Muscle layer of duodenum (tissue), 2 donors: Measurements from ENCODE around the gene RPL36AL.
A peak's percentile ranks its signal among the peaks of the same experiment; 100 is the strongest.
"Not testable (repeated sequence)": the region's sequence is repeated elsewhere in the genome, so short reads cannot be mapped to it uniquely, and the experiment has no call there.

Experiments used
- H3K27ac ChIP-seq: one replicate; pipeline ENCODE4 v1.7.0; 2013; ENCODE audit warnings: mild to moderate bottlenecking, low read length
- H3K27me3 ChIP-seq: one replicate; pipeline ENCODE4 v1.7.0; 2013; ENCODE audit warnings: low read depth, mild to moderate bottlenecking, control low read depth, low read length
- H3K36me3 ChIP-seq, 2 donors: one replicate each; pipeline ENCODE4 v1.7.0; 2013; ENCODE audit warnings: low read length in 2 of 2, control low read depth in 1 of 2, mild to moderate bottlenecking in 1 of 2; ENCODE audit not compliant: insufficient read depth in 2 of 2, control insufficient read depth in 1 of 2
- H3K4me1 ChIP-seq, 2 donors: one replicate each; pipeline ENCODE4 v1.7.0; 2013; ENCODE audit warnings: low read length in 2 of 2, mild to moderate bottlenecking in 2 of 2, control low read depth in 1 of 2, moderate library complexity in 1 of 2; ENCODE audit not compliant: insufficient read depth in 2 of 2, control insufficient read depth in 1 of 2
- H3K4me3 ChIP-seq, 2 donors: one replicate each; pipeline ENCODE4 v1.7.0; 2013; ENCODE audit warnings: low read length in 2 of 2, low read depth in 1 of 2, mild to moderate bottlenecking in 1 of 2
- H3K9me3 ChIP-seq, 2 donors: one replicate each; pipeline ENCODE4 v1.7.0; 2013; ENCODE audit warnings: low read length in 2 of 2, control low read depth in 1 of 2, mild to moderate bottlenecking in 1 of 2; ENCODE audit not compliant: control insufficient read depth in 1 of 2
- donor health status: healthy.

Gene RPL36AL

DNA sequence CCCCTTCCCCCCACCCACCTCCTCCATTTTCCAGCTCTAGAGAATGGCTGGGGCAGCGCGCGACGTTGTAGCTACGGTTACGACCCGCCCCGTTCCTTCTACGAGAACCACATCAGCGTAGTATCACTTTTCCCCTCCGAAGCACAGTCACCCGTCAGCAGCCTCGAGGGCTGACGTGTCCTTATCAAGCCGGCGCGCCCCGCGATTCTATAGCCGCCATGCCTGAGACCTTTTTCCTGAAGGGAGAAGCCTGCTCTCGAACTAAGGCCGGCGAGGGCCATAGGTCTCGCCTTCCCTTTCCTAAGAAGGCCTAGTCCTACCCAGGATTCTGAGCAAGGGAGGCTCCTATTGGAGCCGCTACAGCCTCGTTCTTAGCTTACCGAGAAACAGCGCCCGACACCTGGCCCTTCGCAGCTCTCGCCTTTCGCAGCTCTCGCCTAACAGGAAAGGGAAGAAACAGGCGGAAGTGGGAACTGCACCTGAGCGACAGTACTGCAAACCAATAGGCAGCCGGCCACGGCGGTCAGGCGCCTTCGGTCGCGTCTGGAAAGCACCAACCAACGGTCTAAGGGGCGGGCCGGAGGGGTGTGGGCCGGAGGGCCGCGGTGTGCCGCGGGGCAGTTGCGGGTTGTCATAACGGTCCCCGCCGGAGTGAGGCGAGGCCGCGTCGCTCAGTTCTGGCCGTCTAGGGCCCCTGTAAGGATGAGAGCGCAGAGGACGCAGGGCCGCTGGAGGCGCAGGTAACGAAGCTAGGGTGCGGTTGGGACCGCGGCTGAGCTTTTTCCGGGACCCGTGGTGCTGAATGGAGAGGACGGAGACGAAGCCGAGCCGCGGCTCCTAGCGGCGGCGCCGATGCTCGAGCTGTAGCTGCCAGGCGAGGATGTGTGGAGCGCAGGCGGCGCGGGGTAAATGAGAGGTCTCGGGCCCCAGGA is at the start of gene RPL36AL, which contains the start of gene MGAT2:
TSS of gene RPL36AL (minus strand) at position 445 of the 932 bp plus-strand sequence. CDS start 1,522 bp downstream, outside the sequence.
TSS of gene MGAT2 (plus strand) at position 618 of the 932 bp plus-strand sequence. CDS start 470 bp downstream, outside the sequence.
- no peaks in the 10 kb centered on the region for H3K27me3 ChIP-seq
- H3K4me3 ChIP-seq = peak within 1 kb of the TSS; percentile 90 to 96
- peak within 1 kb of the TSS; percentile 99 for H3K27ac ChIP-seq
- H3K4me1 ChIP-seq = peaks cover 18 to 25% of the 10 kb centered on the region in 2 donors
- H3K36me3 ChIP-seq = peaks cover 5 to 9% of the 10 kb centered on the region in 2 donors
- H3K9me3 ChIP-seq = no peaks in the 10 kb centered on the region

DNA sequence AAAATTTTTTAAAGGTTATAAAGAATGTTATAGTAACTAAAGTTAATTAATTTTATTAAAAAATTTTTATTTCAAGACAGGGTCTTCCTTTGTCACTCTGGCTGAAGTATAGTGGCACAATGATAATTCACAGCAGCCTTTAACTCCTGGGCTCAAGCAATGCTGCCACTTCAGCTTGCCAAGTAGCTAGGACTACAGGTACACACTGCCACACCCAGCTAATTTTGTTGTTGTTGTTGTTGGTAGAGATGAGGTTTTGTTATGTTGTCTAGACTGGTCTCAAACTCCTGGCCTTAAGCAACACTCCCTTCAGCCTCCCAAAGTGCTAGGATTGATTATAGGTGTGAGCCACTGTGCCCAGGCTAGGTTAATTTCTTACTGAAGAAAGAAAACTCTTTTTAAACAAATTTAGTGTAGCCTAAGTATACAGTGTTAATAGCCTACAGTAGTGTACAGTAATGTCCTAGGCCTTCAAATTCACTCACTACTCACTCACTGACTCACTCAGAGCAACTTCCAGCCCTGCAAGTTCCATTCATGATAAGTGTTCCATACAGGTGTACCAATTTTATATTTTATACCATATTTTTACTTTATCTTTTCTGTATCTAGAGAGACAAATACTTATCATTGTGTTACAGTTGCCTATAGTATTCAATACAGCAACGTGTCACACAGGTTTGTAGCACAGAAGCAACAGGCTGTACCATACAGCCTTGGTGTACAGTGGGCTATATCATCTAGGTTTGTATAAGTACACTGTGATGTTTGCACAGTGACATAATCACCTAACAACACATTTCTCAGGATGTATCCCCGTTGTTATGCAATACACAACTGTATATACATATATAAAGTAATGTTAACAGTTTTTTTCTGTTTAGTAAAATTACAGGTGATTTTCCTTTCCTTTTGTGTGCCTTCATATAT is 39.4 kb upstream of the RPL36AL start:
- Histone ChIP-seq H3K27ac (no peak overlapping the region), H3K36me3 (no peaks in the 10 kb centered on the region), H3K27me3 (no peaks in the 10 kb centered on the region), H3K4me3 (no peak overlapping the region), H3K9me3 (no peaks in the 10 kb centered on the region), H3K4me1 (no peaks in the 10 kb centered on the region)

DNA sequence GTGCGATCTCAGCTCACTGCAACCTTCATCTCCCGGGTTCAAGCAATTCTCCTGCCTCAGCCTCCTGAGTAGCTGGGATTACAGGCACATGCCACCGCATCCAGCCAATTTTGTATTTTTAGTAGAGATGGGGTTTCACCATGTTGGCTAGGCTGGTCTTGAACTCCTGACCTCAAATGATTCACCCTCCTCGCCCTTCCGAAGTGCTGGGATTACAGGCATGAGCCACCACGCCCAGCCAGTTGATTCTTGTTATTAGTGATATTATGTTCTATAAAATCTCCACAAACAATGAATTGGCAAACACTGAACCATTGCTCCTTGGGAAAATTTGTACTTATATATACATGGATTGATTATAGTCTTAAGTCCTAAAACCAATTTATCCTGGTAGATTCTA is 37.1 kb upstream of the RPL36AL start:
- not testable (repeated sequence) for H3K9me3 ChIP-seq, H3K4me3 ChIP-seq, H3K27ac ChIP-seq, H3K4me1 ChIP-seq, H3K27me3 ChIP-seq, H3K36me3 ChIP-seq

DNA sequence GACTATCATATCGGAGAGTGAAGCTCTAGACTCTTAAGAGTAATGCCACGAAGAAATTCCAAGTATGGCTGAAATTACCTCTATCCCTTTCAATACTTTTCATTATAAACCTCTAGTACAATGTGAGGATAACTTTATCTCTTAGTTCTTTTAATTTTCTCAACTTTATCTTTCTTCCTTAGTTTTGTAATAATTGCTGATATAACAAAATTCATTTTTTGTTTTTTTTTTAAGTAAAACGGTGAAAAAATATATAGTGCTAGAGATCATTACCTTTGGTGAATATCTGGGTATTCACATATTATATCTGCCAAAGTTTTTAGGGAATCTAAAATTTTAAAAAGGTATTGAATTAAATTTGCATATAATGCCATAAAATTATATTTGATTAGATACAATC is 34.1 kb upstream of the RPL36AL start:
- Histone ChIP-seq H3K9me3 (no peaks in the 10 kb centered on the region), H3K4me3 (no peak overlapping the region), H3K27ac (no peak overlapping the region)

DNA sequence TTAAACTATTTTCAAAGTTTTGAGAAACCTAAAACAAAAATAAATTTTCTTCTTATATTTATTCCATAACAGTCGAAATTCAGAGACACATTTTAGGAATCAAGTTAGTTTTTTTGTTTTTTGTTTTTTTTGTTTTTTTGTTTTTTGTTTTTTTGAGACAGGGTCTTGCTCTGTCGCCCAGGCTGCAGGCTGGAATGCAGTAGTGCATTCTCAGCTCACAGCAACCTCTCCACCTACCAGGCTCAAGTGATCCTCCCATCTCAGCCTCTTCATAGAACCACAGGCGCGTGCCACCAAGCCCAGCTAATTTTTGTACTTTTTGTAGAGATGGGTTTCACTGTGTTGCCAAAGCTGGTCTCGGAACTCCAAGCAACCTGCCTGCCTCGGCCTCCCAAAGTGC is 33.1 kb upstream of the RPL36AL start:
- no peaks in the 10 kb centered on the region for H3K27me3 ChIP-seq
- H3K36me3 ChIP-seq = no peaks in the 10 kb centered on the region
- H3K9me3 ChIP-seq = no peaks in the 10 kb centered on the region
- H3K4me1 ChIP-seq = no peaks in the 10 kb centered on the region
- H3K27ac ChIP-seq = no peak overlapping the region
- H3K4me3 ChIP-seq = no peak overlapping the region

More for the DNA sequence above, 34.1 kb upstream of the RPL36AL start:
- H3K36me3 ChIP-seq = no peaks in the 10 kb centered on the region
- H3K27me3 ChIP-seq = no peaks in the 10 kb centered on the region
- H3K4me1 ChIP-seq = no peaks in the 10 kb centered on the region

DNA sequence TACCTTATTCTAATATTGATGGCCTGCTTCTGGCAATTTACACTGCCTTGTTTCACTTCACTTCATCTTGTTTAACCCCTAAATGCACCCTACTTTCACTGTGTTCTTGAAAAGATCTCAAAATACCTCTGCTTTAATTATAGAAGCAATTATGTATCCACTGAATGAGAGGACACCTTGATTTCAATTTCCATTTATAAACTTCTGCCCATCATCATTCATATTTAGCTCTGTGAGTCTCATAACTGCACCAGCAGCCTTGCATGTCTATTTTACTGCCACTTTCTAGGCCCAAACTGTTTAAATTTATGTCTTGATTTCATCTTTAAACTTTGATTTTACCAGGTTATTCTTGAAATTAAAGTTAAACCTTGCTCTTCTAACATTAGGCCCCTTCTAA is 21.7 kb upstream of the RPL36AL start:
- peak overlapping the region; percentile 3 for H3K27ac ChIP-seq
- no peaks in the 10 kb centered on the region for H3K9me3 ChIP-seq
- peaks cover 5 to 8% of the 10 kb centered on the region in 2 donors for H3K36me3 ChIP-seq
- H3K4me3 ChIP-seq = peak overlapping the region in 1 of 2 donors; percentile 4
- peaks cover 12 to 13% of the 10 kb centered on the region in 2 donors for H3K4me1 ChIP-seq
- no peaks in the 10 kb centered on the region for H3K27me3 ChIP-seq

DNA sequence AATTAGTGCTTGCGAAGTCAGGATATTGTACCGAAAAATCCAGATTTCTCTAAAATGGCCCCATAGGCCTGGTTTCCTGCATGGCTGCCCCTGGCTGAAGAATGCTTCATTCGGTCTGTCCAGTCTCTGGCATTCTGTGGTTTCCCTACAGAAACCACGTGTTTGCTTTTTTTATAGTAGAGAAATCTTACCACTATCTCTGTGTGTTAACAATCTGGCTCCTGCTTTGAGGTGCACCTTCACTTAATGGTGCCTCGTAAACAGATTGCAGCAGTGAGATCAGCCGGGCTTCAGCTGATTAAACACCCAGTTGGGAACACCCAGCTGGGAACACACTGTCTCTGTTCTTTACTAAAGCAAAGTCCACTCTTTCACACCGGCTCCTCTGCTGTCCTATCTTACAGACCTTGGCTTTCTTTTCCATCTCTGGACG is 21.3 kb upstream of the RPL36AL start:
- Histone ChIP-seq H3K27ac (peak overlapping the region; percentile 3), H3K27me3 (no peaks in the 10 kb centered on the region), H3K9me3 (no peaks in the 10 kb centered on the region), H3K4me3 (peak overlapping the region in 1 of 2 donors; percentile 4), H3K4me1 (peaks cover 12 to 16% of the 10 kb centered on the region in 2 donors), H3K36me3 (peaks cover 4 to 5% of the 10 kb centered on the region in 2 donors)

DNA sequence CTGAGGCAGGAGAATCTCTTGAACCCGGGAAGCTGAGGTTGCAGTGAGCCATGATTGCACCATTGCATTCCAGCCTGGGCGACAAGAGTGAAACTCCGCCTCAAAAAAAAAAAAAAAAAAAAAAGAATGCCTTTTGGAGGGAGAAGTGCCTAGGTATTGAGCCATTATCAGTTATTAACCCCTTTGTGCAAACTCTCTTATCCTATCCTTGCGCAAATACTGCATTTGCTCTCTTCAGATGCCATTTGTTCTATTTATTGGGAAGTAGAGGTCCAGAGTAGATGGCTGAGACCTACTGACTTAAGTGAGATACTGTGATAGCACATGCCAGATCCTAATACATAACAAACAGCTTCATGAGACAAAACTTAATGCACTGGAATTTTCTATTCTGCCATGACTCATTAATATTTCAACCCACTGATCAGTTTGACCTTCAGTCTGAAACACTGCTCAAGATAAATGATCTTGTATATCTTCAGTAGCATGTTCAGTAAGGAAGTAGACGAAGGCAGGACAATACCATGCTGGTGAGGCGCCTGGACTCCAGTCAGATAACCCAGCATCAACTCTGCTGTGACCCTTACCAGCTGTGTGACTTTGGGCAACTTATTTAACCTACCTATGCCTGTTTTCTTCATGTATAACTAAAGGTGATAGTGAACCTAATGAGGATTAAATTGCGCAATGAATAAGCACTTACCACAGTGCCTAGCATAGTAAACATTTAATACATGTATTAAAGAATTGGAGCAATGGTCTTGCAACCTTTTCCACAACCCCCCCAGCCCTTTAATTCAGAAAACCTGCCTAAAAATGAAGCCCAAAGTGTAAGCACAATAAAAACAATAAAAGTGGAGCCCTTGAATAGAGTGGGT is 20.4 kb upstream of the RPL36AL start:
- H3K4me1 ChIP-seq = peaks cover 12 to 25% of the 10 kb centered on the region in 2 donors
- no peaks in the 10 kb centered on the region for H3K27me3 ChIP-seq
- no peak overlapping the region for H3K4me3 ChIP-seq
- H3K27ac ChIP-seq = no peak overlapping the region
- H3K9me3 ChIP-seq = no peaks in the 10 kb centered on the region
- peaks cover 4 to 5% of the 10 kb centered on the region in 2 donors for H3K36me3 ChIP-seq

DNA sequence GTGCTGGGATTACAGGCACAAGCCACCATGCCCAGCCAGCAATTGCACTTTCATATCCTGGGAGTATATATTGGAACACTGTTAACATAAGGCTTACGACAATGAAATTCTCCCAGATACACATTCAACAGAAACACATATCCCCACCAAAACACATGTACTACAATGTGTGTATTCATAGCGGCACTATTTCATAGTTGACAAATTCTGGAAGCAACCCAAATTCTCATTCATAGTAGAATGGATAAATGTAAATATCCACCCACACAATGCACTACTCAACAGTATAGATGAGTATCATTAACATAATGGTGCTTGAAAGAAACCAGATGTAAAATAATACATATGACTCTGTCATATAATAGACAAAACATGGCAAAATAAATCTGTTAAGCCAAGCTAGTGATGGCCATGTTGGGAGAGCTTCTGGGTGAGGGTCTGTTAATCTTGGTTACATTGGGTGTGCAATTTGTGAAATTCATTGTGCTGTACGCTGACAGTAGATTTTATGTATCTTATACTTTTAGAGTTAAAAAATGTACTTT is 17.2 kb upstream of the RPL36AL start:
- no peak overlapping the region for H3K4me3 ChIP-seq
- H3K27ac ChIP-seq = no peak overlapping the region
- peaks cover 4 to 11% of the 10 kb centered on the region in 2 donors for H3K36me3 ChIP-seq
- H3K27me3 ChIP-seq = no peaks in the 10 kb centered on the region
- H3K4me1 ChIP-seq = peaks cover 12 to 25% of the 10 kb centered on the region in 2 donors
- H3K9me3 ChIP-seq = no peaks in the 10 kb centered on the region

DNA sequence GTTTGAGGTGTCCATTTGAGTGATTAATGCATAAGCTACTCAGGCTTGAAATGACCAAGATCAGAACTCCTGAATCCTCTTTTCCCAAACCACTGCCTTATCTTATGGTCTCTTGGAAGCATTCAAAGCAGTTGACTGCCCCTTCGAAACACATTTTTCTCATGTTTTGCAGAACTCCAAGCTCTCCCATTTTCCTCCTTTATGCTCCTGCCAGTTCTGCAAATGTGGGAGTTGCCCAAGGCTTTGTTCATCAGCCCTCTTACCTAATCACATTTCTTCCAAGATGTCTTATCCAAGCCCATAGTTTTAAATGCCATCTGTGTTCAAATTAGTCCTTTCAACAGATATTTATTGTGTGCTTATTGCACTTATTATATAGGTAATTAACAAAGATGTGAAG is 16.4 kb upstream of the RPL36AL start:
- Histone ChIP-seq H3K4me1 (peaks cover 6 to 25% of the 10 kb centered on the region in 2 donors), H3K4me3 (no peak overlapping the region), H3K27ac (no peak overlapping the region), H3K27me3 (no peaks in the 10 kb centered on the region), H3K9me3 (no peaks in the 10 kb centered on the region), H3K36me3 (peaks cover 4 to 11% of the 10 kb centered on the region in 2 donors)
